ENCODE results near the gene TCF7L2.

Gene TCF7L2

DNA sequence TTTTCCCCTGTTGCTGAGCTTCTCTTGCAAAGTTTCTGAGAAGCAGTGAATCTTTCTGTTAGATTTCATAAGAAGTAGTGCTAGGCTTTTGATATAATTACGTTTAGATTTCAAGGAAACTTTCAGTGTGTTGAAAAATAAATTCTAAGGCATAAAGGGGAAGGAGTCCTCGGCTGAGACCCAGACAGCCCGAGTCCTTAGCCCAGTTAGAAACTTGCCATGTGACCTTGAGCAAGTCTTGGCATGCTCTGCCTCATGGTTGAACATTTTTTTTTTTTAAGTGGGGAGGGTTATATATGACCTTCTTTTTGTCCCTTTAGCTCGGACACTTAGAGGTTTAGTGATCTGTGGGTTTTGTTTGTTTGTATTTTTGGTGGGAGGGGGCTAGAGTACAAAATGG is 117.5 kb downstream of the TCF7L2 start:
- TF ChIP-seq EZH2phosphoT487 (conservative IDR thresholded peaks at IDR 0.05; ENCODE audit: low read length) (no peak), CTCF (IDR thresholded peaks at IDR 0.05; ENCODE audit: insufficient read depth, low read length, poor library complexity, severe bottlenecking) (no peak)
- Histone ChIP-seq H2AFZ (ENCODE audit: low read depth, low read length, severe bottlenecking) (no peak overlapping the region), H3F3A (ENCODE audit: insufficient read depth) (no peaks in the 10 kb centered on the region), H3K79me2 (ENCODE audit: insufficient read depth, low read length) (no peaks in the 10 kb centered on the region), H3K9ac (ENCODE audit: low read length) (no peak overlapping the region), H3K9me2 (replicated peaks; ENCODE audit: insufficient read depth, low read length) (no peaks in the 10 kb centered on the region), H3K27me3 (ENCODE audit: low read length) (no peaks in the 10 kb centered on the region), H3K36me3 (ENCODE audit: low read length) (no peaks in the 10 kb centered on the region), H4K20me1 (ENCODE audit: low read depth, low read length) (no peaks in the 10 kb centered on the region), H3K27ac (ENCODE audit: low read depth, low read length) (no peak overlapping the region), H3K9me3 (ENCODE audit: insufficient read depth, low read length) (no peaks in the 10 kb centered on the region), H3K4me2 (ENCODE audit: low read depth, low read length, poor library complexity, severe bottlenecking) (no peak overlapping the region), H3K4me3 (ENCODE audit: insufficient read depth, low read length, poor library complexity, severe bottlenecking) (no peak overlapping the region)

GRCh38 chr10:113068178-113068890 is 118.3 kb downstream of the TCF7L2 start:
- H3K9me3 ChIP-seq (ENCODE audit: insufficient read depth, low read length), result no peaks in the 10 kb centered on the region
- no peaks in the 10 kb centered on the region for H3K27me3 ChIP-seq (ENCODE audit: low read length)
- H3F3A ChIP-seq (ENCODE audit: insufficient read depth), result no peaks in the 10 kb centered on the region
- no peak overlapping the region for H3K4me3 ChIP-seq (ENCODE audit: insufficient read depth, low read length, poor library complexity, severe bottlenecking)
- no peak overlapping the region for H3K4me2 ChIP-seq (ENCODE audit: low read depth, low read length, poor library complexity, severe bottlenecking)
- no peaks in the 10 kb centered on the region for H3K36me3 ChIP-seq (ENCODE audit: low read length)
- H3K79me2 ChIP-seq (ENCODE audit: insufficient read depth, low read length), result no peaks in the 10 kb centered on the region
- TF ChIP-seq CTCF (IDR thresholded peaks at IDR 0.05; ENCODE audit: insufficient read depth, low read length, poor library complexity, severe bottlenecking) (no peak), EZH2phosphoT487 (conservative IDR thresholded peaks at IDR 0.05; ENCODE audit: low read length) (no peak)
- H3K9ac ChIP-seq (ENCODE audit: low read length), result no peak overlapping the region
- H3K9me2 ChIP-seq (replicated peaks; ENCODE audit: insufficient read depth, low read length), result no peaks in the 10 kb centered on the region
- H2AFZ ChIP-seq (ENCODE audit: low read depth, low read length, severe bottlenecking), result no peak overlapping the region
- no peaks in the 10 kb centered on the region for H4K20me1 ChIP-seq (ENCODE audit: low read depth, low read length)
- no peak overlapping the region for H3K27ac ChIP-seq (ENCODE audit: low read depth, low read length)

- no peak overlapping the region for H3K9ac ChIP-seq (ENCODE audit: low read length)
- no peaks in the 10 kb centered on the region for H3F3A ChIP-seq (ENCODE audit: insufficient read depth)
- no peaks in the 10 kb centered on the region for H3K79me2 ChIP-seq (ENCODE audit: insufficient read depth, low read length)
- H3K9me2 ChIP-seq (replicated peaks; ENCODE audit: insufficient read depth, low read length), result no peaks in the 10 kb centered on the region
- H4K20me1 ChIP-seq (ENCODE audit: low read depth, low read length), result no peaks in the 10 kb centered on the region
- TF ChIP-seq CTCF (IDR thresholded peaks at IDR 0.05; ENCODE audit: insufficient read depth, low read length, poor library complexity, severe bottlenecking) (no peak), EZH2phosphoT487 (conservative IDR thresholded peaks at IDR 0.05; ENCODE audit: low read length) (no peak)
- H3K4me3 ChIP-seq (ENCODE audit: insufficient read depth, low read length, poor library complexity, severe bottlenecking), result no peak overlapping the region
- H3K27ac ChIP-seq (ENCODE audit: low read depth, low read length), result no peak overlapping the region
- H3K9me3 ChIP-seq (ENCODE audit: insufficient read depth, low read length), result no peaks in the 10 kb centered on the region
- H2AFZ ChIP-seq (ENCODE audit: low read depth, low read length, severe bottlenecking), result no peak overlapping the region
- H3K4me2 ChIP-seq (ENCODE audit: low read depth, low read length, poor library complexity, severe bottlenecking), result no peak overlapping the region
- H3K27me3 ChIP-seq (ENCODE audit: low read length), result no peaks in the 10 kb centered on the region
- H3K36me3 ChIP-seq (ENCODE audit: low read length), result no peaks in the 10 kb centered on the region
These were observed 119.5 kb downstream of the TCF7L2 start for GRCh38 chr10:113069595-113069994.

Measured in SU-DHL-6 (cell line).